Osteoblast (primary cell): ENCODE data around the gene LCLAT1. TPM values are rescaled to one million over a fixed set of nuclear protein-coding genes. Genes with fewer than 3 reads are reported as not detected.

ENCODE experiments used
- DNase-seq: peaks from one replicate; pipeline ENCODE4 v3.0.0; 2011; ENCODE audit warnings: low spot score, mixed read lengths; ENCODE audit not compliant: insufficient read length; ENCODE audit errors: missing footprints
- H2AFZ ChIP-seq: 2 replicates; pipeline ENCODE4 v1.6.0; 2011; ENCODE audit warnings: mild to moderate bottlenecking, low read length
- H3K27ac ChIP-seq: 2 replicates; pipeline ENCODE4 v1.5.1; 2011; ENCODE audit warnings: mild to moderate bottlenecking, low read depth, low read length, moderate library complexity
- H3K27me3 ChIP-seq: 2 replicates; pipeline ENCODE4 v1.6.0; 2012; ENCODE audit warnings: mild to moderate bottlenecking, control low read depth, inconsistent platforms, low read length, moderate library complexity; ENCODE audit not compliant: insufficient read depth
- H3K36me3 ChIP-seq: 2 replicates; pipeline ENCODE4 v1.5.1; 2011; ENCODE audit warnings: mild to moderate bottlenecking, low read length, control low read depth, moderate library complexity; ENCODE audit not compliant: insufficient read depth
- H3K4me1 ChIP-seq: 2 replicates; pipeline ENCODE4 v1.5.1; 2011; ENCODE audit warnings: mild to moderate bottlenecking, low read length, control low read depth, moderate library complexity; ENCODE audit not compliant: insufficient read depth
- H3K4me2 ChIP-seq: 2 replicates; pipeline ENCODE4 v1.6.0; 2011; ENCODE audit warnings: mild to moderate bottlenecking, low read length; ENCODE audit not compliant: insufficient read depth
- H3K4me3 ChIP-seq: fragments of 200-600 bp; sonication (generic); 3 replicates; pipeline ENCODE4 v1.5.1; 2012; ENCODE audit warnings: mild to moderate bottlenecking, low read length, inconsistent platforms; ENCODE audit not compliant: insufficient read depth
- H3K79me2 ChIP-seq: 2 replicates; pipeline ENCODE4 v1.6.0; 2012; ENCODE audit warnings: mild to moderate bottlenecking, low read length, control low read depth, inconsistent platforms; ENCODE audit not compliant: insufficient read depth
- H3K9me3 ChIP-seq: 2 replicates; pipeline ENCODE4 v1.5.1; 2011; ENCODE audit warnings: low read depth, low read length, control low read depth
- H4K20me1 ChIP-seq: 2 replicates; pipeline ENCODE4 v1.6.0; 2012; ENCODE audit warnings: mild to moderate bottlenecking, low read length, control low read depth; ENCODE audit not compliant: insufficient read depth
- CTCF ChIP-seq: IDR thresholded peaks from 2 replicates; pipeline ENCODE4 v1.5.1; 2011; ENCODE audit warnings: mild to moderate bottlenecking, low read depth, low read length, moderate library complexity; ENCODE audit errors: extremely low read depth
- total RNA-seq: library from RNA; depleted of rRNA; stranded (reverse); fragments of >200 nt; gene quantifications from 2 replicates; pipeline ENCODE4 v1.2.3, GENCODE V29; 2012

Gene LCLAT1
- total RNA-seq, 1 donor = 29.7 TPM

GRCh38 chr2:30499681-30500080 lies 52.6 kb downstream of the LCLAT1 start:
- H3K36me3 ChIP-seq = no peaks in the 10 kb centered on the region
- no peak for TF ChIP-seq CTCF
- no peaks in the 10 kb centered on the region for H4K20me1 ChIP-seq
- no peak overlapping the region for H3K4me3 ChIP-seq
- H2AFZ ChIP-seq = no peak overlapping the region
- peaks cover 20% of the 10 kb centered on the region for H3K79me2 ChIP-seq
- no peaks in the 10 kb centered on the region for H3K27me3 ChIP-seq
- no peaks in the 10 kb centered on the region for H3K4me1 ChIP-seq
- DNase-seq = no peak
- no peak overlapping the region for H3K27ac ChIP-seq
- no peaks in the 10 kb centered on the region for H3K9me3 ChIP-seq
- H3K4me2 ChIP-seq = no peak overlapping the region

DNA sequence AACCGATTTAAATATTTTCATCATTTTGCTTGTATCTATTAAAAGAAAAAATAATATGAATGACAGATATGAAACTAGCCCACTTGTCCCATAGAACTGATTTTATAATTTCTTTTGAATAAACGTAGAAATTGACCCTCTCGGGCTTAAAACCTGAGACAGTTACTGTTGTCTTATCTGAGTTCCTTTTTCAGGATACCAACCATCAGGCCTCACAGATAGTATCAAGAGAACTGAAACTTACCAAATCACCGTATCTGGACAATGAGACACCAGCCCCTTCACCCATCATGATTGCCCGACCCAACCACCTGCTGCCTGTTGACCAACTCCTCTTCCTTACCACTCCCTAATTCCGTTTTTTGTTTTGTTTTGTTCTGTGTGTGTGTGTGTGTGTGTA lies 53.7 kb downstream of the LCLAT1 start:
- no peaks in the 10 kb centered on the region for H3K27me3 ChIP-seq
- no peaks in the 10 kb centered on the region for H3K9me3 ChIP-seq
- no peak overlapping the region for H3K4me2 ChIP-seq
- DNase-seq = no peak
- no peaks in the 10 kb centered on the region for H4K20me1 ChIP-seq
- peaks cover 22% of the 10 kb centered on the region for H3K79me2 ChIP-seq
- H3K27ac ChIP-seq = no peak overlapping the region
- no peak for TF ChIP-seq CTCF
- H3K4me3 ChIP-seq = no peak overlapping the region
- no peaks in the 10 kb centered on the region for H3K4me1 ChIP-seq
- H3K36me3 ChIP-seq = no peaks in the 10 kb centered on the region
- H2AFZ ChIP-seq = no peak overlapping the region

DNA sequence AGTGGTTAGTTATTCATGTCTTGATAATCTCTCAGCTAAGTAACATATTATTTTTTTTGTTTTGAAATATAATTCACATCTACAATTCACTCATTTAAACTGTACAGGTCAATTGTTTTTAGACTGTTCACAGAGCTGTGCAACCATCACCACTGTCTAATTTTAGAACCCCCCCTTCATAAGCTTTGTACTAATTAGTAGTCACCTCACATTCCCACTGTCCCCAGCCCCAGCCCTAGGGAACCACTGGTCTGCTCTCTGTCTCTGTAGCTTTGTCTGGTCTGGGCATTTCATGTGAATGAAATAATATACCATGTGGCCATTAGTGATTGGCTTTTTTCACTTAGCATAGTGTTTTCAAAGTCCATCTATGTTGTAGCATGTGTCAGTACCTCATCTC lies 55.3 kb downstream of the LCLAT1 start:
- H4K20me1 ChIP-seq = no peaks in the 10 kb centered on the region
- no peak overlapping the region for H2AFZ ChIP-seq
- no peaks in the 10 kb centered on the region for H3K9me3 ChIP-seq
- H3K36me3 ChIP-seq = no peaks in the 10 kb centered on the region
- H3K79me2 ChIP-seq = peaks cover 15% of the 10 kb centered on the region
- no peak overlapping the region for H3K4me2 ChIP-seq
- no peak for DNase-seq
- no peak overlapping the region for H3K4me3 ChIP-seq
- no peaks in the 10 kb centered on the region for H3K4me1 ChIP-seq
- no peak overlapping the region for H3K27ac ChIP-seq
- H3K27me3 ChIP-seq = no peaks in the 10 kb centered on the region
- TF ChIP-seq CTCF = no peak

GRCh38 chr2:30503007-30503694 lies 56.1 kb downstream of the LCLAT1 start:
- peak; percentile 34 for TF ChIP-seq CTCF
- H3K4me1 ChIP-seq = no peaks in the 10 kb centered on the region
- H3K4me2 ChIP-seq = no peak overlapping the region
- H3K36me3 ChIP-seq = no peaks in the 10 kb centered on the region
- DNase-seq = no peak
- no peaks in the 10 kb centered on the region for H3K9me3 ChIP-seq
- no peak overlapping the region for H3K27ac ChIP-seq
- H3K27me3 ChIP-seq = no peaks in the 10 kb centered on the region
- H3K79me2 ChIP-seq = peaks cover 12% of the 10 kb centered on the region
- H2AFZ ChIP-seq = no peak overlapping the region
- H3K4me3 ChIP-seq = no peak overlapping the region
- H4K20me1 ChIP-seq = no peaks in the 10 kb centered on the region
